GM21423 (cell line): ENCODE data around the gene SF3B1.
A peak's percentile ranks its signal among the peaks of the same experiment; 100 is the strongest.
"Not testable (repeated sequence)": the region's sequence is repeated elsewhere in the genome, so short reads cannot be mapped to it uniquely, and the experiment has no call there.

Source experiments
- ATAC-seq: cut with Tn5 transposase; IDR thresholded peaks from one replicate; pipeline ENCODE4 v1.9.1; 2021; ENCODE audit warnings: mild to moderate bottlenecking, moderate library complexity; ENCODE audit not compliant: unreplicated experiment

Gene SF3B1

GRCh38 chr2:197434541-197435513, at the start of gene SF3B1:
SF3B1 (minus strand) TSS chr2:197435028; CDS start chr2:197434999, 29 bp downstream.
- peak; percentile 95 for ATAC-seq

- ATAC-seq, result not testable (repeated sequence)
These were observed 49.4 kb upstream of the SF3B1 start for GRCh38 chr2:197484248-197484647.

- ATAC-seq, result no peak
These were observed 45.6 kb upstream of the SF3B1 start for GRCh38 chr2:197480165-197481036.

- no peak for ATAC-seq
These were observed 43.0 kb upstream of the SF3B1 start for GRCh38 chr2:197477797-197478196.

- no peak for ATAC-seq
These were observed 37.3 kb upstream of the SF3B1 start for GRCh38 chr2:197472166-197472565.

- no peak for ATAC-seq
These were observed 29.3 kb upstream of the SF3B1 start for GRCh38 chr2:197464175-197464574.

GRCh38 chr2:197461057-197461456, 26.2 kb upstream of the SF3B1 start:
- ATAC-seq, result no peak

- no peak for ATAC-seq
These were observed 25.8 kb upstream of the SF3B1 start for GRCh38 chr2:197460649-197461048.

GRCh38 chr2:197455428-197455827, 20.6 kb upstream of the SF3B1 start:
- ATAC-seq, result no peak

- no peak for ATAC-seq
These were observed 20.1 kb upstream of the SF3B1 start for GRCh38 chr2:197454923-197455322.

- ATAC-seq, result peak; percentile 32
These were observed 19.1 kb upstream of the SF3B1 start for GRCh38 chr2:197453914-197454398.

- ATAC-seq, result peak; percentile 94
These were observed 18.5 kb upstream of the SF3B1 start, which contains the start of gene COQ10B for GRCh38 chr2:197453123-197453913. COQ10B (plus strand) TSS chr2:197453552; CDS start chr2:197453561, 9 bp downstream.

- ATAC-seq, result no peak
These were observed 17.9 kb upstream of the SF3B1 start for GRCh38 chr2:197452754-197453122.

- ATAC-seq, result not testable (repeated sequence)
These were observed 16.1 kb upstream of the SF3B1 start for GRCh38 chr2:197450935-197451358.

GRCh38 chr2:197450465-197450864, 15.6 kb upstream of the SF3B1 start:
- ATAC-seq, result no peak

- ATAC-seq, result no peak
These were observed 12.0 kb upstream of the SF3B1 start for GRCh38 chr2:197446844-197447243.

GRCh38 chr2:197445746-197446145, 10.9 kb upstream of the SF3B1 start:
- no peak for ATAC-seq

- no peak for ATAC-seq
These were observed 8.0 kb upstream of the SF3B1 start for GRCh38 chr2:197442857-197443256.

- no peak for ATAC-seq
These were observed 2.6 kb upstream of the SF3B1 start for GRCh38 chr2:197437380-197437779.
